Jurkat, Clone E6-1 (cell line): ENCODE measurements around the gene TALDO1. TPM values are rescaled to one million over a fixed set of nuclear protein-coding genes. Genes with fewer than 3 reads are reported as not detected.
A peak's percentile ranks its signal among the peaks of the same experiment; 100 is the strongest.

Source experiments
- DNase-seq: peaks from one replicate; pipeline ENCODE4 v3.0.0-alpha.2; 2011; ENCODE audit warnings: low read depth, low spot score
- H3K4me3 ChIP-seq: 2 replicates; pipeline ENCODE4 v1.5.1; 2011; ENCODE audit warnings: mild to moderate bottlenecking, low read length, control low read depth, moderate library complexity
- polyA plus RNA-seq: library from polyadenylated mRNA; unstranded; fragments of >200 nt; gene quantifications from one replicate; pipeline ENCODE4 v1.2.1, GENCODE V29; 2012; ENCODE audit warnings: missing spikeins; ENCODE audit not compliant: insufficient read length, insufficient read depth

The TALDO1 gene
- 390 TPM for polyA plus RNA-seq

DNA sequence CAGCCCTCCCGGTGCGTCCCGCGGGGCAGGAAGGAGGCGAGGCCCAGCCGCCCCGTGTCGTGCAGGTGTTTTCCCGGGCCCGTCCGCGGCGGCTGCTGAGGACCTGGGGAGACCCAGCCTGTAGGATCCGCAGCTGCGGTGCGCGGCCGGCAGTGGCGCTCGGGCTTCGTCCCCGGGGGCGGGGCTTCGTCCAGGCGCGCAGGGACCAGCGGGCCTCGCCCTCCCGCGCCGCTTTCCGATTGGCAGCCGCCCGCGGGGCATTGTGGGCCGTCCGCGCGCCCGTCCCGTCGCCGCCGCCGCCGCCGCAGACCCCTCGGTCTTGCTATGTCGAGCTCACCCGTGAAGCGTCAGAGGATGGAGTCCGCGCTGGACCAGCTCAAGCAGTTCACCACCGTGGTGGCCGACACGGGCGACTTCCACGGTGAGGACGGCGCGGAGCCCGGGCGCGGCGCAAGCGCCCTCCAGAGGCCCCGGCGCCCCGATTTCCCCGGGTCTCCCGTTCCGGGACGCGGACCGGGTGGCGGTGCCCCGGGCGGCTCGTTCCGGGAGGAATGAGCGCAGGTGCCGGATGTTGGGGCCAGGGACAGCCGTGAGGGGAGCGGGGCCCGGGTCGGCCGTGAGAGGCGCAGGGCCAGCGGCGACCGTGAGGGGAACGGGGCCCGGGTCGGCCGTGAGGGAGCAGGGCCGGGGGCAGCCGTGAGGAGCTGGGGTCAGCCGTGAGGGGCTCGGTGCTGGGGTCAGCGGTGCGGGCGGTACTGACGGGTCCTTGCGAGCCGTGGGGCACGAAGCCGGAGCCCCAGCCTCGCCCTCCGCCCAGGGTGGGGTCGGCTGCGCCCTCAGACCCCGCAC, at the start of gene TALDO1:
TALDO1 (plus strand) TSS at position 307 of the 849 bp plus-strand sequence; CDS start at position 325, 18 bp downstream.
- DNase-seq = peak; percentile 51
- H3K4me3 ChIP-seq = peak within 1 kb of the TSS; percentile 86

DNA sequence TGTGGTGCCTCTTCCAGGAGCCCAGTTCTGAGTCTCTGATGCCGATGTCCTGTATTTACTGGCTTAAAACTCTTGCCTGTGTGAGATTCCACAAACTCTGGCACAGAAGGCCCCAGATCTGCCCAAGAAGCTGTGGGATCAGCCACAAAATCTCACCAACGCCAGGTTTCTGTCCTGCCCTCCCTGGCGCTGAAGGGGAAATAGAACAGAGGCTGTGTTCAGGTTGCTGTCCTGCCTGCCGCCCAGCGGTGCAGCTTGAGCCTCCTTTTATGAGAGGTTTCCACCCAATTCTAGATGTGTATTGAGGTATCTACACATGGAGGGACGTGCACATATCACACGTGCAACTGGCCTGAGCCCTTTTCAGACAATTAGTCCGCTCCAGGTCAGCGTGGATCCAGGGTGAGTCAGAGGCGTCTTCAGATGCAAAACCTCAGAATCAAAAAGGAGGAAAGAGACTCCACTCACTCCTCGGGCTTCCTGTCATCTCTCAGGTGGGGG, 49.4 kb upstream of the TALDO1 start:
- no peak overlapping the region for H3K4me3 ChIP-seq
- DNase-seq = no peak

DNA sequence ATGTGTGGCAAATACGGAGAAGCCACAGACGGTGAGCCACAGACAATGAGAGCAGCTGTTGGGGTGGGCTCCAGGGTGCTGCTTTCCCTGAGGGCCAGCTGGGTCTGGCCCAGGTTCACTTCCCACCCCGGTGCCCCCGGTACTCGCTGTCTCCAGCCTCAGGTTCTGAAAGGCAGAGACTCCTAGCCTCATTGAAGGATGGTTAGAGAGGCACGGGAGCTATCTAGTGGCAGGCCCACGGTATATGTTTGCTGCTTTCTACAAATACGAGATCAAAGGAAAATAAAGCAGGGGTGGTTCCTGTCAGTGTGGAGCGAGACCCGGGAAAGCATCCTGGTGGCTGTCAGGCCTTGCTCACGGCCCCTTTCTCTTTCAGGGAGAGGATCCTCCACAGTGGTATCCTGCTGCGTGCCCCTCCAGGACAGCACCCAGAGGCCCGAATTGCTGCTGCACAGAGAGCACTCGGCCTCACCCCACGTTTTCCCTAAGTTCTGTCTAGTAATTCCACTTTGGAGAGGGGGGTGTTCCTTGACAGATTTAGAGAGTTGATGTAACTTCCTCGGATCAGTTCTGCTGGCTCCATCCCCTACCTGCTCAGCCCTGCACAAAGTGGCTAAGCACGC, 48.7 kb upstream of the TALDO1 start:
- H3K4me3 ChIP-seq = no peak overlapping the region
- no peak for DNase-seq

DNA sequence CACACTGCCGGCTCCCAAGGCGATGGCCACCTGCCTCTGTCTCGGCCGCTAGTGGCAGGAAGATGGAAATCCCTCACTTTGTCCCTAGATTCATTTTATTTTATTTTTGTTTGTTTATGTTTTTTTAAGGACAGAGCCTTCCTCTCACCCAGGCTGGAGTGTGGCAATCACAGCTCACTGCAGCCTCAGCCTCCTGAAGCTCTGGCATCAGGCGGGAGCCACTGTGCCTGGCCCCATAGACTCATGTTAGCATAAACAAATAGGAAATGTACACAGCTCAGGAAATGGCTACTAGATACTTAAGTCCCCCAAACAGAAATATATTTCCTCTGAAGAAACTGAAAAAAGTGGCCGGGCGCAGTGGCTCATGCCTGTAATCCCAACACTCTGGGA, 48.2 kb upstream of the TALDO1 start:
- no peak for DNase-seq
- H3K4me3 ChIP-seq = no peak overlapping the region

DNA sequence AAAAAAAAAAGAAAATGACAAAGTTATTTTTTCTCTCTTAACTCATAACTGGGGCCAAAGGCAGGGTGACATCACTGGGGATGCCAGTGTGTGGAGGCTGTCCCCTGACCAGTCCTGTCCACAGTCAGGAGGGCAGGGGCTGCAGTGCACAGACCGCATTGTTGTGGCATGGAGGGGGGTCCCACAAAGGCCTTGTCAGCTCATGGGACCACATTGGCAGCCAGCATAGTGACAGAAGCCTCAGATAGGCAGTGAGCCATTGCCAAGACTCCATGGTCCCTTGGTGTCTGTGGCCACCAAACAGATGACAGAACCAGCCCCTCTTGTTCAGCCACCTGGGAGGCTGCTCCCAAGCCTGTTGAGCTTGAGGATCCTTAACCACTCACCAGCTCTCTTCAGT, 47.5 kb upstream of the TALDO1 start:
- no peak overlapping the region for H3K4me3 ChIP-seq
- DNase-seq = no peak

DNA sequence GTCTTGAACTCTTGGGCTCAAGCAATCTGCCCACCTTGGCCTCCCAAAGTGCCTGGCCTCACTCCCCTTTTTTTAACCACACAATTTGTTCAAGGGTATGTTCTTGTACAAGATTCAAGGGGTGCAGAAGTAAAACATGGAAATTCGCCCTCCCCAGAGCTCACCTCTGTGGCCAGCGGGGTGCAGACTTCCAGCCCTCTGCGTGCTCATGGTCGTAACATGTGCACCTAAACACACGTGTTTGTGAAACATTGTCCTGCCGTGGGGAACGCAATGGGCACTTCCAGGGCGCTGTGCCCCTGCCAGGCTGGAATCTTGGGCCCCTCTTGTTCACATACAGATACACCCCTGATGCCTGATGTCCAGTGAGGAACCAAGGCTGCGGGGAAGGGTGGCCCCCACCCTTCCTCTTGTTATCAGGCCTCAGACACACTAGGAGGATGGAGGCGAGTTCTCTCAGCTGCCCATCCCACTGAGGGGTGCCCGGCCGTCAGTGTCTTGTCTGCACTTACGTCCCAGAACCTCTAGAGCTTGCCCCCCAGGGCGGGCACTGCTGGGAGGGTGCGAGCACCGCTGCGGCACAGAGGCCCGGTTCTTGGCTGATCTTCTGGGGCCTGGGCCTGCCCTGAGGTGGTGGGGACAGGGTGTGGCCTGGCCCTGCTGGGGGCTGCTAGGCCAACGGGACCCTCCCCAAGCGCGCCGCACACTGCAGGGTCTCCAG, 45.4 kb upstream of the TALDO1 start:
- H3K4me3 ChIP-seq = no peak overlapping the region
- DNase-seq = no peak

DNA sequence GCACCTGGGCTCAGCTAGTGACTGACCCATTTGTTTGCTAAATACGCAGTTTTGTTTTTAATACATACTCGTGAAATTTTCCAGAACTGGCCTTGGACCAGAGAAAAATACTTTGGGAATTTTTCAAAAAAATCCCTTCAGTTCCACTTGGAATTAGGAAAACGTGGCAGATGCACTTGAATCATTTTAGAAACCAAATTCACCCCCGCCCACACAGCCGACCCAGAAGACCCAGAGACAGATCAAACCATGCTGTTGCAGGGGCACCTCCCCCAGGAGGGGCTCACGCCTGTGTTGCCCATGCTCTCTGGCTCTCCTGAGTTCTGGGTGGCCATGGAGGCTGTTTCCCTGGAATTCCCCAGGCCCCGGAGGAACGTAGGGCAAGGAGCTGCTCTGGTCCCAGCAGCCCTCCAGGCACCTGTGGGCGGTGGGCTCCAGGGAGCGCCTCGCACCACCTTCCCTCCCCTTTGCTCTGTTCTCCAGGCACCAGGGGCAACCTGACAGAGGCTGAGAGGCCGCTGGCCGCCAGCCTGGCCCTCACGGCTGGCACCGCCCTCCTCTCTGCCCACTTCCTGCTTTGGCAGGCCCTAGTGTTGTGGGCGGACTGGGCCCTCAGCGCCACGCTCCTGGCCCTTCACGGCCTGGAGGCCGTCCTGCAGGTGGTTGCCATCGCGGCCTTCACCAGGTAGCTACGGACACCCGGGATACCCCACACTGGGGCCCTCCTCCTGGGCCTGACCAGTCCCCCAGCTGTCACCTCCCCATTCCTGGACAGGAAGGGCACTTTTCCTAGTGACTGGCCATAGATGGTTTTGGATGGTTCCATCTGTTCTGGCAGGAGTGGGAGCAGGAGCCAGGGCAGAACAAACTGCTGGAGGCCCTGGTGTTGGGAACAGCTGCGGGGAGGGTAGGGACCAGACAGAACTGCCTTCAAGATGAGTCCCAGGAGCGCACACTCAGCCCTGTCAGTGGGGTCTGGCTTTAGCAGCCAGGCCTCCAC, 44.5 kb upstream of the TALDO1 start:
- no peak for DNase-seq
- no peak overlapping the region for H3K4me3 ChIP-seq

DNA sequence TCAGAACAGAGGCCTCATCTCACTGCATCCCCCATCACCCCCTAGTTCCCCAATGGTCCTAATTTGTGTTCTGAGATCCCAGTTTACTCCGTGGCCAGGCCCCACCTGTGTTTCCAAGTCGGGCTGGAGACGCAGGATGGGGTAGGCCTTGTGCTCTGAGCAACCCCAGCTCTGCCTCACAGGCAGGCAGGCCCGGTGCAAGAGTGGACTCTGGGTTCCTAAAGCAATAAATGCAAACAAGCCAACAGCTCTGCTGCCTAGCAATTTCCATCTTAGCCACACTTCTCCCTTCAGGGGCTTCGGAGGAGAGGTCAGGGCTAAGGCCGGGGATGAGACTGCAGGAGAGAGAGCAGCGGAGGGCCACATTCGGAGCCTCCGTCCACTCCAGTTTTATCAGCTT, 43.8 kb upstream of the TALDO1 start:
- DNase-seq = no peak
- H3K4me3 ChIP-seq = no peak overlapping the region

DNA sequence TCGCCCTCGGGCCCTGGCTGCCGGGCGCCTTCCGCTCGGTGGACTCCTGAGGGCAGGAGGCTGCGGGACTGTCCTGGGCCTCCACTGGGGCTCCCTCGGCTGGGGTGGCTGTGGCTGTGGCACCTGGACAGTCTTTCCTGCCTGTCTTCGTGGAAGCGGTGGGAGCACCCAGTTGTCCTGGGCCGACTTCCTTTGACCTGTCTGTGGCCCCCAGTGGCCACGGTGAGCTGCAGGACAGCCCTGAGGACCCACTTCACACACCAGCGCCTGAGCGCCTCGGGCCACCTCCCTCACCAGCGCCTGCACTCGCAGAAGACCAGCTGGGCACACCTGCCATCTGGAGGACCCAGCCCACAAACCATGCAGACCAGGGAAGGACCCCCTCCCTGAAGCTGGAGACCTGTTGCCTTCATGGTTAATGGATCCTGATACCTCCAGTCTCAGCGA, 43.0 kb upstream of the TALDO1 start:
- no peak overlapping the region for H3K4me3 ChIP-seq
- DNase-seq = no peak

DNA sequence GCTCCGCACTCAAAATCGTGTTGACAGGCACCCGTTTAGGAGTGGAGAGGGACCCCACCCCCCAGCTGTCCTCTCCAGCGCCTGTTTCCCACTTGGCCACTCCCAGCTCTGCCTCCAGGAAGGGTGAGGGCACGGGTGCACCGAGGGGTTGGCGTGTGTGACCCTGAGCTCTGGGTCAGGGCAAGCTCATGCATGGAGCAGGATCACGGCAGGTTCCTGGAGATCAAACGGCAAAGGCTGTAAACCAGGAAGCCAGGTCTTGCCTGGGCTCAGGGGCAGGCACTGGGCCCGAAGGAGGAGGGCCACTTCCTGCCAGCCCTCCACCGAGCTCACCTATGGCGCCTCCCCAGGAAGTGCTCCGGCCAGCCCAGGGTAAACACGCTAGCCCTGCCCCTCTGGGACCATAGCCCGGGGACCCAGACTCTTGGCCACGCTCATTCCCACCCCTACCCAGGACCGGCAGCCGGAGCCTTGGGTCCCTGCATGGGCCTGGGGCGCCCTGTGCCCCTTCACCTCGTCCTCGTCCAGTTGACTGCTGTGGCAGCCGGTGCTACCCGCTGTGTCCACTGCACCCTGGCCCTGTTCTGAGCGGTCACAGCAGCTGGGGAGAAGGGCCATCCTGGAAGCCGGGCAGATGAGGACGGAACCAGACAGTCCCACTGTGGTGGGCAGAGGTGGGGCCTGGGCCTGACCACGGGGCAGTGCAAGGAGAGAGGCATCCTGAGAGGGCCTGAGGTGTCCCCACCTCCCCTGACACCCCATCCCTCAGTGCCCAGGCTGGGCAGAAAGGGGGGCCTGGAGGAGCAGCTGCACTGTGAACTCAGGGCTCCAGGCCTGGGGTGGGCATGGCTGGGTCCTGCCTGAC, 42.3 kb upstream of the TALDO1 start:
- DNase-seq = no peak
- no peak overlapping the region for H3K4me3 ChIP-seq

DNA sequence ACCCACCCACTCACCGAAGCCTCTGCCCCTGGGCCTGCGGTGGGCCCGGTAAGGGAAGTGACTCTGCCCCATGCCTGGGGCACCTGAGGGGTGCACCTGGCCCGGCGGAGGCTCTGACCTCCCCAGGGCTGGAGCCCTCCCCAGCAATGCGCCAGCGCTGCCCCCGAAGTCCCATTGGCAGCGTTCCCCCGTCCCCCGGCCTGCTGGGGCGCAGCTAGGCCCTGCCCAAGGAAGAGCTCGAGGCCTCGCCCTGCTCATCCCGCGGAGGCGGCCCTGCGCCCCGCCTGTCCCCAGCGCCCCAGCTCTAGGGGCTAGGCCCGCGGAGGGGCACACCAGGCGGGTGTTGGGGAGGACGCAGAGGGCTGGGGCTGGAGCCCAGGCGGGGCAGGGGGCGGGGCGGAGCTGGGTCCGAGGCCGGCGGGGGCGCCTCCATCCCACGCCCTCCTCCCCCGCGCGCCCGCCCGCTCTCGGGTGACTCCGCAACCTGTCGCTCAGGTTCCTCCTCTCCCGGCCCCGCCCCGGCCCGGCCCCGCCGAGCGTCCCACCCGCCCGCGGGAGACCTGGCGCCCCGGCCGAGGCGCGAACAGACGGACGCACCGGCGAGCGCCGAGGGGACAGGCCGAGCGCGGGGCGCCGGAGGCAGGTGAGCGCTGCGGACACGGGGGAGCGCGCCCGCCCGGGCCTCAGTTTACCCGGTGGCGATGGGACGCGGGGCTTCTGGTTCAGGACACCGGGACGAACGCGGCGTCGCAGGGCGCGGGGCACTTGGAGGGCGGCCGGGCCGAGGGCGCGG, 41.4 kb upstream of the TALDO1 start, which contains the start of gene EPS8L2:
EPS8L2 (plus strand) TSS at position 586 of the 793 bp plus-strand sequence. CDS start 3,177 bp downstream, outside the sequence.
- DNase-seq = no peak
- H3K4me3 ChIP-seq = no peak within 1 kb of the TSS

DNA sequence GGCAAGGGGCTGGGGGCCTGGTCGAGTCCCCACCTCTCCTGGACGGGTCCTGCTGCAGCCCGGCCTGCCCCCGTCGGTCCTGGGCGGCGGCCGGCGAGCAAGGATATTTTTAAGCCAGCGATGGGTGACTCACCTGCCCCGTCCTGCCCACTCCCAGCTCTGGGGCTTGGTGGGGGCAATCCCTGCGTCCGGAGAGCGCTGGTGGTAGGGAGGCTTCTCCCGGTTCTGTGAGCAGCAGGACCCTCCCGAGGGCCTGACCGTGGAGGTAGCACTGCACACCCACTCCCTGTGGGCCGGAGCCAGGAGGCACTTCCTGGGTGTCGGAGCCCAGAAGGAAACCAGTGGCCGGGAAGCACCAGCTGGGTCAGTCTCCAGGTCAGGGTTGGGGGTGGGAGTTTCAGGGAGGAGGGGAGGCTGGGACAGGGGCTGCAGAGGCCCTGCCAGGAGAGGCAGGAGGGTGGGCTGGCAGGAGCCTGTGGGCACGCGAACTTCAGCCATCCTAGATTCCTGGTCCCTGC, 40.8 kb upstream of the TALDO1 start:
- H3K4me3 ChIP-seq = no peak overlapping the region
- no peak for DNase-seq

DNA sequence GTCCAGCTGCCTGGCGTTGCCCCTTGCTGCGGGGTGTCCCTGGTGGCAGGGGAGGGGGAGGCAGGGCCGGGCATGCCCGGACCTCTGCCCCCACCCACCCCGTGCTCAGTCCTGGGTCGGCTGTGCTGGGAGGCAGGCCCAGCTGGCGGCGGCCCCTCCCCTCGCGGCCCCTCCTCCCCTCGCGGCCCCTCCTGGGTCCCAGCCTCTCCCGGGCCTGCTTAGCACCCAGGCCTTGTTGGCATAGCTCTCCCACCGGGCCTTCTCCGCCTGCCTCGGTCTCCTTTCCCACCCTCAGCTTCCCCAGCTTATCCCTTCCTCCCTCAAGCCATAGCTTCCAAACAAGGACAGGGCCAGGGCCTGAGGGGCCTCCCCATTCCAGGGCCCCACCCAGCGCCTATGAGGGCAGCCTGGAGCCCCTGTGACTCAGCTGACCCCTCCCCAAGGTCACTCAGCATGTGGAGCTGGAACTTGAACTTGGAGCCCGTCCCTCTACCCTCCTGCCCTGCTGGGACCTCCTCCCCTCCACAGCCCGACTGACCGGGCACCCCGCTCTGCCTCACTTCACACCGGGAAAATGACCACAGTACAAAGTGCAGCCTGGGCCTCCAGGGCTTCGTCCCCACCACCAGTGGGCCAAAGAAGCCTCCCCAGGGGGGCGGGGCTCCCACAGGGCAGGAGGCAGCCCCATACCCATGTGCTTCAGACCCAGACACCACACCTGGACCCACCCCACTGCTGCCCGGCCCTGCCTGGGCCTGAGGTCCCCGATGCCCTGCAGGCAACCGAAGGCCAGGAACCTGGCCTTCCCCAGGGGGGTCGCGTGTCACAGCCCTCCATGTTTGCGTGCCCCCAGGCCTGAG, 40.1 kb upstream of the TALDO1 start:
- H3K4me3 ChIP-seq = no peak overlapping the region
- no peak for DNase-seq

DNA sequence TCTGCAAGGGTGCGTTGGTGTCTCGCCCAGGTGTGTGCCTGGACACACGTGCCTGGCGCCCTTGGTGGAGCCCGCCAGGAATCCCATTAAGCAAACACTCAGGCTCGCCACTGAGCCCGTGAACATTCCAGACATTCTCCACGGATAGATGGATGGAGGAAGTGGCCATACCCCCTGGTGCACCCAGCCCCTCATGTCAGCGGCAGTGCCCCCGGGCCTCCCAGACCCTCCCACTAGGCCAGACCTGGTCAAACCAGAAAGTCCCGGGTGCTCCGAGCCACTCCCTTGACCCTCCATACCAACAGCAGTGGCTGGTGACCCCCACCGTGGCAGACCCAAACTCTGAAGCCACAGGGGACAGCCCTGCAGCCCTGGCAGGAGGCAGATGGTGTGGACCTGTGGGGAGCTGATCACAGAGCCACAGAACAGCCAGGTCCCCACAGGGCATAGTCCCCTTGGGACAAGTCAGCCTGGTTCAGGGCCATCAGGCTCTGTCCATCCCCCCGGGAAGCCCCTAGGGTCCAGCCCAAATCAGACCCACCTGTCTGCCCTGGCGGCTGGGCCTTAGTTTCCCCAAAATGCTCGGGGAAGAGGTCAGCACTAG, 39.3 kb upstream of the TALDO1 start:
- no peak overlapping the region for H3K4me3 ChIP-seq
- DNase-seq = no peak

DNA sequence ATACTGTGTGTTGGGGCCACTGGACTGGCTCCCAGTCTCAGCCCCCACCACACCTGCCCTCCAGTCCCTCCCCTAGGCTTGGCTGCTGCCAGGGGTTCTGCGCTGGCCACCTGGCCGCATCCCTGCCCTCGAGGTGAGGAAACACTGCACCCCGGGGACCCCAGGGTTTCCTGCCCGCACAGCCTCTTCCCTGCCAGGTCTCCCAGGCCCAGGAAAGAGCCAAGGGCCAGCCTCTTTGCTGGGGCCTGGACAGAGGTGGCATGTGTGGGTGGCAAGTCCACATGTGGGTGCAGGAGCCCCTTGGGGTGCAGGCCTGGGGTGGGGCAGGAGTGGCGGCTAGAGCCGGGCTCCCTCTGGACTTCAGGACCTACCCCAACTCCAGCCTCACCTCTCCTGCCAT, 38.8 kb upstream of the TALDO1 start:
- DNase-seq = no peak
- H3K4me3 ChIP-seq = no peak overlapping the region
